Astrocyte of the hippocampus (primary cell): ENCODE measurements around the gene COMP.
"Not testable (repeated sequence)": the region's sequence is repeated elsewhere in the genome, so short reads cannot be mapped to it uniquely, and the experiment has no call there.

Experiments
- DNase-seq: peaks from one replicate; pipeline ENCODE4 v3.0.0; 2011; ENCODE audit warnings: low read depth, low spot score

Gene COMP

DNA sequence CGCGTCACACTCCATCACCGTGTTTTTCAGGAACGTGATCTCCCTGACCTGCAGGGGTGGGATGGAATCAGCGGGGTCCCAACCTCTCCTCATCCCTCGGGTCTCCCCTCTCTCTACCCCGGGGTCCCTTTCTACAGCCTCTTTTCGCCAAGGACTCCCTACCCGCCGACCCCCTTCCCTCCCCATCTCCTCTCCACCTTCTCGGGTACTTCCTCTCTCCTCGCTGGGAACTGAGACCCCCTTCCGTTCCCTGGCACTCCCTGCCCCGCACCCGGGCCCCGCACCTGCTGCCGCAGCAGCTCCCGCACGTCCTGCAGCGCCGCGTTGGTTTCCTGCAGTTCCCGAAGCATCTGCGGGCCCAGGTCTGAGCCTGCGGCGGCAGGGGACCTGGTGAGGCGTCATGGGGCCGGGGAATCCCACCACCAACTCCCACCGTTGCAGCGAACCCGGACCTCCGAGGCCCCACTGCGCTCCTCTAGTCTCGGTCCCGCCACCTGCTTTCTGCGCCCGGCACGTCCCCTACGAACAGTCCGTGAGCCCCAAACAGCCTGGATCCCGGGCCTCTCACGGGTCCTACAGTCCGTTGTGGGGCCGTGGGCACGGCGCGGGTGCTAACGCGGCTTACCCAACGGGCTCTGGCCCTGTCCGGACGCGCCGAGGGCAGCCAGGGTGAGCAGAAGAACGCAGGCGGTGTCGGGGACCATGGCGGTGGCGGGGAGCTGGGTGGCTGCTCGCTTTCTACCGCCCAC, at the start of gene COMP:
COMP (minus strand) TSS at position 740 of the 749 bp plus-strand sequence; CDS start at position 704, 36 bp downstream.
- no peak for DNase-seq

DNA sequence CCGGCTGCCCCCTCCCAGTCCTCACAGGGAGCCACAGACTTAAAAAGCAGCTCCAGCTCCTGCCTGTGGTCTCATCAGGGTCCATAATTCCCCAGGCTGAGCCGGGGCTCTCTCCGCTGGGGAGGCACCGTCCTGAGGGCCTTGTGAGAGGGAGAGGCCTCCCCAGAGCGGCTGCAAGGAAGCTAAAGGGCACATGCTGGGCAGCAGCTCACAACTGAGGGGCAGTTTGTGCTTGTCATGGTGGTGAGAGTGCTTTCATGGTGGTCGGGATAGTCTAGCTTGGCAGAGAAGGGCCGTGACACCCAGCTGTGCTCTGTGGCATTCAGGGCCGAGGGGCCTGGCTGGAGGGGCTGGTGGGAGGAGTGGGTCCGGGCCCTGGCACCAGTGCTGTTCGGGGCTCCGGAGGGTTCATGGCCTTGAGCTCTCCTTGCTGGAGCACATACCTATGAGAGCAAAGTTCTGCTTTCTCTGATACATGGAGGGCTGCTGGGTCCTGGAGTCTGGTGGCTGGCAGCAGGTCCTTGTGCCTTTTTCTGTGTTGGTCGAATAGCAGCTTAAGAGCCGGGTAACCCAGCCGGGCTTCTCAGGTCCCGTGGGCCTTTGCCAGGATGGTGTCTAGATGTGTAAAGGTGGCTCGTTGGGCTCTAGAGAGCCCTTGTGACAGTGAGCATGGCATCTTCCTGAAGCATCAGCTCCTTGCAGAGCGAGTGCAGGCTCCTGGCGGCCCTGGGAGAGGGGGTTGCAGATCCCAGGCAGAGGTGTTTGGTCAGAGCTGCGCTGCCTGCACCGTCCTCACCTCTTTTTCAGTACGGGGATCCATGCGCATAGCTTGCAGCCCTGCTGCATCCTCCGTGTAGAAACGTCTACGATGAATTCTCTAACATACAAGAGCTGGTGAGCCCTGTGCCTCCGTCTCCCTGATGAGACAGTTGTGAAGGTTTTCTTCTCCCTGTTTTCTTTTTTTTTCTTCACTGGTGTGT, 49.5 kb upstream of the COMP start:
- no peak for DNase-seq

DNA sequence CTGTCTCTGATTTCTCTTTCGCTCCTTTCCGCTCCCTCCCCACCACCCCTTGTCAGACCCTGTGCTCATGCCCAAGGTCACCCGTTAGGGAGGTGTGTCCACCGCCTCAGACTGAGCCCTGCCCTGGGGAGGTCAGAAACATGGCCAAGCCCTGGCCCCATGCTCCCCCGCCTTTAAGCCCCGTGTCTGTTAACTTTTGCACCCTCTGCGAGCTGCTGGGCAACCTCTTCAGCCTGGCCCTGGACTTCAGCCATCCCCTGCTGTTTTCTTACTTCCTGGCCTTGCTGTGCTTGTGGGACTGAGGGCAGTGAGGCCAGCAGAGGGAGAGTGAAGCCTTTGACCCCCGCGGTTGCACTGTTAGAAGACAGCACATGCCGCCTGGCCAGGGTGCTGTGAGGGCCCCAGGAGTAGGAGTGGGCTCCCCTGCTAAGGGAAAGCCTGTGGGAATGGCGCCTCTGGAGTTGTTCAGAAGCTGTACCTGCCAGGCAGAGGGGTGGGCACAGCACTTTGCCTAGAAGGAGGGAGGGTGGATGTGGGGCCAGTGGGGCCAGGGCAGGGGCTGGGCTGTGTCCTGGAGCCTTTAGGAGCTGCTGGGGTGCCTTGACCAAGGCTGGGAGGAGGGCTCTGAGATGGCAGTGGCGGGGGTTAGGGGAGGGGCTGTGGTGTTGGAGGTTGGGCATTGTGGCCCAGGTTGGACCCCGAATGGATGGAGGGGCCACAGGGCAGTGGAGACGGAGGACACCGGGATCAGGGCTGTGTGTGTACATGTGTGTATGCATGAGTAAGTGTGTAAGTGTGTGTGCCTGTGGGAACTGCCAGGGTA, 48.6 kb upstream of the COMP start:
- DNase-seq: no peak

DNA sequence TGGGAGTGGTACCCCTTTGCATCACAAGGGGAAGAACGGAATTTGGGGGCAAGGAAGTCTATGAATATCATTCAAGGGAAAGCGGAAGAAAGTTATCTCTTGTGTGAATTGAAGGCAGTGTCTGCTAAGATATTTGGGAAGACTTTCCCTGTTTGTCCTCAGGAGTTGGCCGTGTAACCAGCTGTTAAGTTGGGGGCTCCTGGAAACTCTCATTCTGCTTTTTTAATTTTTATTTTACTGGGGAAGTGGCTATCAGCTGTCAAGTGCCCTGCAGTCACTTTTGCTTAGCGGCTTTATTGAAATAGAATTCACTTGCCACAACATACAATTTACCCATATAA, 43.5 kb upstream of the COMP start:
- DNase-seq: no peak

DNA sequence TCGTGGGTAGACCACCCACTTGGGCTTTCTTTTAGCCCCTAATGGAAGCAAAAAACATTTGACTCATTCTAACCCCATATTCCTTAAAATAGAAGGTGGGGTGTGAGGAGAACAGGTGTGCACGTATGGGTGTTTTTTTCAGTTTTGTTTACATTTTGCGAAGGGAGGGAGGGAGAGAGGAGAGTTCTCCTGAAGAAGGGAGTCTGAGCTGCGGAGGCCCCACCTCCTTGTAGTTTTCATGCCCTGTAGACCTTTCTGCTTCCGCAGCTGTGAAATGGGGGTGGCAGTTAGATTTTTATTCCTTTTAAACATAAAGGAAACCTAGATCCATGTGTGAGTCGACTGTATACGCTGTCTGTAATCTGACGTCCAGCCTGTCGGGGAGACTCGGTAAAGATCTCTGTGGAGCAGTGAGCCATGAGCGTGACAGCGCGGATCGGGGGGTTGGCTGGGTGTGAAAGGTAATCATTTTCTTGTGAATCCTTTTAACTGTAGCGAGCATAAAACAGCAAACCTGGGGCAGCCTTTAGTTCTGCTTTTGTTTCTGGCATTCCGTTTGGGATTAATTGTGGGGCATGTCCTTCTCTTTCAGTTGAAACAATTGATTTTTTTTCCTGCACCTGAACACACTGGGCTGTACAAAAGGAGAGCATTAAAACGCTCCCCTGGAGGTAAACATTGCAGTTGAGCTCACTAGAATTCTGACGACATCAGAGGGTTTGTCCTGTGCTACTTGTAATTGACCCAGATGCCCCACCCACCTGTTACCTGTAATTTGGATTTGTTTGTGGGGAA, 42.9 kb upstream of the COMP start:
- no peak for DNase-seq

DNA sequence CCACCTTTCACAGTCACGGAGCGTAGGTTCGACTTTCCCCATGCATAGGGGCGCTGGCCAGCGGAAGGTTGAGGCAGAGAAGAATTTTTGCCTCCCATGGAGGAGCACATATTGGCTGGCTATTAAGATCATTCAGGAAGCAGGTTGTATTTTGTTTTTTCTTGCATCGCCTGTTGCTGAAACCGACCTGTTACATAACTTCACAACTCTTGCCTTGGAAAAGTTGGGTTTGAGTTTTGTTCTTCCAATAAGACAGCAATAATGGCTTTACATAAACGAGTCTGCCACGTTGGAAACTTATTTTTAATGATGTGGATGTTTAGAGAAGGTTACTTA, 42.0 kb upstream of the COMP start:
- DNase-seq: peak; percentile 35

DNA sequence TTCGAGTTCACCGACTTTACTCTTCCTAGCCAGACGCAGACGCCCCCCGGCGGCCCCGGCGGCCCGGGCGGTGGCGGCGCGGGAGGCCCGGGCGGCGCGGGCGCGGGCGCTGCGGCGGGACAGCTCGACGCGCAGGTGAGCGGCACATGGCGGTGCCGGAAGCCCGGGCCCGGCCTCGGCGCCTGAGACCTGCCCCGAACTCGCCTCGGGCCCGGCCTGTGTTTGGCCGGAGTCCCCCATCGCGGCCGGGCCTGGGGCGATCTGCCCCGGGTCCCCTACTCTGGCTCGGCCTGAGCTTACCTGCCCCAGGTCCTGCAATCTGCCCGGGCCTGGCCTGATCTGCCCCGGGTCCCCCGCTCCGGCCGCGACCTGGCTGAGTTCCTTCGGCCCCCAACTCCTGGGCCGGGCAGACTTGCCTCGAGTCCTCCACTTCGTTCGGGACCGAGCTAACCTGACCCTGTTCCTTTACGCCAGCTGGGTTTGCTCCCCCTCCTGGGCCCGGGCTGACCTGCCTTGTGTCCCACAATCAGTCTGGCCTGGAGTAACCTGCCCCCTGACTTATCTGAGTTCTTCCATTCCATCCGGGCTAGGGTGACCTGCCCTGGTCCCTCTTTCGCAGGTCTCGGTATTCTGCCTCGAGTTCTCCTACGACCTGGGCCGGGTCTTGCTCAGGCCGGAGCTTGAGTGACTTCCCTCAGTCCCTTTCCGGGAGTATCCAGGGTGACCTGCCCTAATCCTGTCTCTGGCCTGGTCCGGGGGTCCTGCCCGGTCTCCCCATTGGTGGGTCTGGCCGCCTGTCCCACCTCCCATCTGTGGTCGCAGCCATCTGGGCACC, 41.4 kb upstream of the COMP start:
- DNase-seq: peak; percentile 55

DNA sequence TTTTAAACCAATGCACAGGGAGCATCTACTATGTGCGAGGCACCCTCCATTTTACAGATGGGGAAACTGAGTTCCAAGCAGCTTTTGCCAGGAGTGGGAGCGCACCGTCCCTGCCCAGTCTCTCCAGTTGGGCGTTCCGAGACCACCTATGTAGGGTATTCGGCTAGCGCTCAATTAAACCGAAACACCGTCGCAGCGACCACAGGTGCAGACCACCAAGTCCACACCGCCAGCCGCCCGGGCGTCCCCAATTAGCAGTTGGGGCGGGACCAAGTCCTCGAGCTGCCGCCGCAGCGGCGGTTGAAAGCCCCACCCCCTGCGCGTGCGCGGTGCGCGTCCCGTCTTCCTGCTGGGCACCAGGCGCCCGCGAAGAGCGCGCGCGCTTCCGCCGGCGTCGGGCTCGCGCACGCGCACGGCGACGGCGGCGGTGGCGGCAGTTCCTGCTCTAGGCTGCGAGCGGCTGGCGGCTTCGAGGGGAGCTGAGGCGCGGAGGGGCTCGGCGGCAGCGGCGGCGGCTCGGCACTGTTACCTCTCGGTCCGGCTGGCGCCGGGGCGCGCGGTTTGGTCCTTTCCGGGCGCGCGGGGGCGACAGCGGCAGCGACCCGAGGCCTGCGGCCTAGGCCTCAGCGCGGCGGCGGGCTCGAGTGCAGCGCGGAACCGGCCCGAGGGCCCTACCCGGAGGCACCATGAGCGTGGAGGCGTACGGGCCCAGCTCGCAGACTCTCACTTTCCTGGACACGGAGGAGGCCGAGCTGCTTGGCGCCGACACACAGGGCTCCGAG, 40.6 kb upstream of the COMP start, which contains the start of gene UPF1:
UPF1 (plus strand) TSS at position 436 of the 782 bp plus-strand sequence; CDS start at position 687, 251 bp downstream.
- peak; percentile 98 for DNase-seq

DNA sequence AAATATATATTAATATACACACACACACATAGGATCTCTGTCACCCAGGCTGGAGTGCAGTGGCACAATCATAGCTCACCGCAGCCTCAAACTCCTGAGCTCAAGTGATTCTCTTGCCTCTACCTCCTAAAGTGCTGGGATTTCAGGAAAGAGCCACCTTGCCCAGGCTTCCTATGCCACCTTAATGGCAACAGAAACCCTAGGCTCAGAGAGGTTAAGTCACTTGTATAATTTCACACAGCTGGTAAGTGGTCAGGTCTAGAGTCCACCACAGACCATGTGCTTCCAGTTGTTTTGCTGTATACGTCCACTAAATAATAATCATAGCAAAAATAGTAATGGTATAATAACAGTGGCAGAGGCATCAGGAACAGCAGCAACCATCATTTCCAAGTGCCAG, 39.4 kb upstream of the COMP start:
- DNase-seq: no peak

DNA sequence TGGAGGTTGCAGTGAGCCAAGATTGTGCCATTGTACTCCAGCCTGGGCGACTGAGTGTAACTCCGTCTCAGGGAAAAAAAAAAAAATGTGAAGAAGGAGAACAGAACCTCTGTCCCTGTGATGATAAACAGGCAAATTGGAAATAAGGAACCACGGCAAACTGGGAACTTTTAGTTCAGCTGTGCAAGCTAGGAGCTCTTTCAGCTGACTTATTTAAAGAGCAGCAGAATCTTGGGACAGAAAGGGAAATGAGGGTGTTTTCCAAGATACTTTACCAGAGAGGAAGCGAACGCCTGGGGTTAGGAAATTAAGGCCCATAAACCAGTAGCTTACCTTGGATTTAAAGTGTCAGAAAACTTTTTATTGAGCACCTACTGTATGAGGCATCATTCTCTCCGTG, 37.7 kb upstream of the COMP start:
- no peak for DNase-seq

DNA sequence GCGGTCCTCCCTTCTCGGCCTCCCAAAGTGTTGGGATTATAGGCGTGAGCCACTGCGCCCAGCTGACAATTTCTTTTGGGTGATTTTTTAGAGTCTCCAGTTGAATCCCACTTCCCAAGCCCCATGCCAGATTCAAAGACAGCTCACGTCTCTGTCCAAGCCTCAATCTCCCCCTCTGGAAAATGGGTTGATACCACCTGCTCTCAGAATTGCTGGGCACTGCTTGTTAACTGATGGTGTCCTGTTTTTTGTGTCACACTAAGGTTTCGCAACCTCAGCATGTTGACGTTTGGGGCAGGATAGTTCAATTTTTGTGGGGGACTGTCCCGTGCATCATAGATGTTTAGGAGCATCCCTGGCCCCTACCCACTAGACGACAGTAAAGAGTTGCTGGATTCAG, 26.5 kb upstream of the COMP start:
- DNase-seq: no peak

DNA sequence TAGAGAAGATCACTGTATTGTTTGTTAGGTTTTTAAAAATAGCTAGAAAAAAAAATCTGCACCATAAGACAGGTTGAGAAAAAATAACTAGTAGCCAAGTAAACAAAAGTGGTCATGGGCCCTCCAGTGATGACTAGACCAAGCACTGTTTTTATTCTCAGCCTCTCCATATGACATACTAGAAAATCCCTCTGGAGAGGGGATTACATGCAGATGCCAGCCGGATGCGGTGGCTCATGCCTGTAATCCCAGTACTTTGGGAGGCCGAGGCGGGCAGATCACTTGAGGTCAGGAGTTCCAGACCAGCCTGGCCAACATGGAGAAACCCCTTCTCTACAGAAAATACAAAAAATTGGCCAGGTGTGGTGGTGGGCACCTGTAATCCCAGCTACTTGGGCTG, 25.5 kb upstream of the COMP start:
- DNase-seq: not testable (repeated sequence)

DNA sequence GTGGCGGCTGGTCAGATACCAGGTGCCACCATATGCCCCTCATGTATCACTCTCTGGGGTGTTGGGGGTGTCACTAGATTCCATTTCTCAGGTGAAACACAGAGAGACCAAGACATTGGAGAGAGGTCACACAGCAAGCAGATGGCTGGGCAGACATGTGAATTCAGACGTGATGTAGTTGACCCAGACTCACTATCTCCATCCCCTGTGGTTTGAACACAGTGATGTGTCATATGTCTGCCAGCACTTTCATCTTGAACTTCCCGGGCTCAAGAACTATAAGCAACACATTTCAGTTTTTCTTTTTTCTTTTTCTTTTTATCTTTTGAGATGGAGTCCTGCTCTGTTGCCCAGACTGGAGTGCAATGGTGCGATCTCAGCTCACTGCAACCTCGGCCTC, 24.6 kb upstream of the COMP start:
- DNase-seq: no peak

DNA sequence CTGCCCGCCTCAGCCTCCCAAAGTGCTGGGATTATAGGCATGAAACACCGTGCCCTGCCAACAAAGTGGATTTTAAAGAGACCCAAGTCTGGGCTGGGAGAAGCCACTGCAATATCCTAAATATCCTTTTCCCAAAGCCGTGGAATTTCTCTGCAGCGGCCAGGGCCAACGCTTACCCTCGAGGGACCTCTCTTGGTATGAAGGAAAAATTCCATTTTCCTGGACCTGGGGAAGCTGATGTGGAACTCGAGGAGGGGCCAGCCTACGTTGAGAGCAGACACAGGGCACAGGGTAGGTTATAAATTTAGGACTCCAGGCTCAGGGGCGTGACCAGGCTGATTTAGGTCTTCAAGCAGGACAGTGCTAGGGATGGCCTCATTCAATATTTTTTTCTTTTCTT, 23.0 kb upstream of the COMP start:
- DNase-seq: no peak

DNA sequence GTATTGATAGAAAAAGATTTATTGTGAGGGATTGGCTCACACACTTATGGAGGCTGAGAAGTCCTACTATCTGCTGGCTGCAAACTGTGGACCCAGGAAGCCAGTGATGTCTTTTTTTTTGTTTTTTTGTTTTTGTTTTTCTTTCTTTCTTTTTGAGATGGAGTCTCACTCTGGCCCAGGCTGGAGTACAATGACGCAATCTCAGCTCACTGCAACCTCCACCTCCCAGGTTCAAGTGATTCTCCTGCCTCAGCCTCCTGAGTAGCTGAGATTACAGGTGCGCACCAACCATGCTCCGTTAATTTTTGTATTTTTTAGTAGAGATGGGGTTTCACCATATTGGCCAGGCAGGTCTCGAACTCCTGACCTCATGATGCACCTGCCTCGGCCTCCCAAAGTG, 20.5 kb upstream of the COMP start:
- not testable (repeated sequence) for DNase-seq

DNA sequence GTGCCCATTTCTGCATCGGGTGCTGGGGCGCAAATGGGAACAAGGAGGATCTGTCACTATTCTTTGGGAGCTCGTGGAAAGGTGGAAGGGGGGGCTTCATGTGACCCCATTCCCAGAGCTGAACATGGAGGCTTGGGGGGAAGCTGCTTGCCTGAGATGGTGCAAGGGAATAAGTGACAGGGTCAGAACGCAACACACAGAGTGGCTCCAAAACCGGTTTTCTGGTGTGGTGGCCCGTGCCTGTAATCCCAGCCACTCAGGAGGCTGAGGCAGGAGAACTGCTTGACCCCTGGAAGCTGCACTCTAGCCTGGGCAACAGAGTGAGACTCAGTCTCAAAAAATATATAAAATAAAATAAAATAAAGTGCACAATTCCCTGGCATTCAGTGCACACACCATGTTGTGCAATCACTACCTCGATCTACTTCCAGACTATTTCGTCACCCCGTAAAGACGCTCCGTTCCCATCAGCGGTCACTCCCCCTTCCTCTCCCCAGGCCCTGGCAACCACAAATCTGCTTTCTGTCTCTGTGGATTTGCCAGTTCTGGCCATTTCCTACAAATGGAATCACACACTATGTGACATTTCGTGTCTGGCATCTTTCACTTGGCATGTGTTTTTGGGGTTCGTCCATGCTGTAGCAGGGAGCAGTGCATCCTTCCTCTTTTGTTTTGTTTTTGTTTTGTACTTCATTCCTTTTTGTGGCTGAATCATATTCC, 18.2 kb upstream of the COMP start:
- DNase-seq: no peak

DNA sequence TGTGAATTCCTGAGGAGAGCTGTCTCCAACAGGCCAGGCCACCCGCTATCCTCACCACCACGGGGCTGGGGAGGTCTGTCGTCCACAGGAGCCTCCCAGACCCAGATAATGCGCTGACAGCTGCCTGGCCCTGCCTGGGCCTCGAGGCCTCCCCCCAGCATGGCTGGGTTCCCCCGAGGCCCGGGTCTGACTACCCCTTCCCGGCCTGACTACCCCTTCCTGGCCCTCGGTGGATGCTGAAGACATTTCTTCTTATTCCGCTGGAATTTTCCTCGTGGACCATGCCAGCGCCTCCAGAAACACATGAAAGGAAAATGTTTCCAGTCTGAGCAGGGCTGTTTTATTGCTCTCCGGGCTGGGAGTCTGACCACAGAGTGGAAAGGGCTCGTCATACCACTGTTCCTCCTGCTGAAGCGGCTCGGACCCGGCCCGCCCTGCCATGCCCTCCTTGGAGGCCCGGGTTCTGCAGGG, 16.8 kb upstream of the COMP start:
- no peak for DNase-seq

DNA sequence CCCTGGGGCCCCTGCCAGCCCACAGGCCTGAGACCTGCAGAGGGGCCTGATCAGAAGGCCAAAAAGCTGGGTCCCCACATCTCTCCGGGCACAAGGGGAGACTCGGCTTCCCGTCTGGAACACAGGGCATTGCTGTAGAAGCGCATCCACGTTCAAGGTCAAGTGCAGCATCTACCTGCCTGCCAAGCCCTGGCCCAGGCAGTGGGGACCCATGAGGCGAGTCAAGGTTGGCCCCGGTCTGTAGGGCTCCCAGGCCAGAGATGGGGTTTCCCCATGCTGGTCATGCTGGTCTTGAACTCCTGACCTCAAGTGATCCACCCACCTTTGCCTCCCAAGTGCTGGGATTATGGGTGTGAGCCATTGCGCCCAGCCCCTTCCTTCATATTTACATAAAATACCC, 13.5 kb upstream of the COMP start:
- no peak for DNase-seq

DNA sequence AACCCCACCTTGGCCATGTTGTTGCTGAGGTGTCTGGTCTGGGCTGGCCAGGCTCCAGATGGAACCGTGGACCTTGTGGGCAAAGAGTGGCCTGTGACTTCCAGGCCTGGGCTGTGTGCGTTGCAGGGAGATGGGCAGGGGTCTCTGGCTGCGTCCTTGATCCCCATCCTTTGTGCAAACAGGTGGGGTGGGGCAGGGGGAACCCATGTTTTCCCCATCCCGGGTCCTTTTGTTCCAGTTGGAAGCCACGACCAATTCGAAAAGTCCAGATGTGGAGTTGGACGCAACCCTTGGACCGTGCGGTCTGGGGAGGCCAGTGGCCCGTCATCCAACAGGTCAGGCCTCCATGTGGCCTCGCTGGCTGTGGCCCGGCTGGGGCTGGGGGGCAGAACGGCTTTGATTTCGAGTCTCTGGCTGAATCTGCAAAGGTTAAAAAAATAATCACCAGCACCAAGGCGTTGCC, 13.1 kb upstream of the COMP start:
- no peak for DNase-seq
